ENCODE data around the gene HCRTR2.

GRCh38 chr6:55239099-55239498 is 64.8 kb downstream of the HCRTR2 start:
- TF ChIP-seq YY1 (IDR thresholded peaks at IDR 0.05; ENCODE audit: insufficient read depth, insufficient read length) = no peak
- no peak for TF ChIP-seq ZNF274 (IDR thresholded peaks at IDR 0.05; ENCODE audit: low read depth, low read length)
- TF ChIP-seq SUZ12 (IDR thresholded peaks at IDR 0.05; ENCODE audit: extremely low read depth, insufficient read depth, insufficient read length) = no peak
